Stimulated activated effector memory CD8-positive, alpha-beta T cell treated with anti-CD3 and anti-CD28 coated beads, Interleukin-12 subunit alpha, Interleukin-12 subunit beta, amount 100 ng/mL, for 72 hours (primary cell): ENCODE measurements around the gene RNF126.

Source experiments
- ATAC-seq: fragments of 150-1000 bp; cut with Tn5 transposase; 2 replicates; pipeline ENCODE4 v1.10.0; 2021
- DNase-seq, 2 donors: peaks; one replicate each; pipeline ENCODE4 v3.0.0; 2021 to 2022; ENCODE audit warnings: low spot score in 2 of 2
- H3K27ac Mint-ChIP-seq: one replicate; pipeline ENCODE4 v1.8.0; 2022; ENCODE audit warnings: mild to moderate bottlenecking, mixed read lengths
- H3K36me3 Mint-ChIP-seq: one replicate; pipeline ENCODE4 v1.8.0; 2022; ENCODE audit warnings: mild to moderate bottlenecking, mixed read lengths
- H3K4me1 Mint-ChIP-seq: one replicate; pipeline ENCODE4 v1.8.0; 2022; ENCODE audit warnings: mixed read lengths
- H3K4me3 Mint-ChIP-seq: one replicate; pipeline ENCODE4 v1.8.0; 2022; ENCODE audit warnings: mild to moderate bottlenecking, mixed read lengths
- H3K9me3 Mint-ChIP-seq: one replicate; pipeline ENCODE4 v1.8.0; 2022; ENCODE audit warnings: mixed read lengths

Gene RNF126

DNA sequence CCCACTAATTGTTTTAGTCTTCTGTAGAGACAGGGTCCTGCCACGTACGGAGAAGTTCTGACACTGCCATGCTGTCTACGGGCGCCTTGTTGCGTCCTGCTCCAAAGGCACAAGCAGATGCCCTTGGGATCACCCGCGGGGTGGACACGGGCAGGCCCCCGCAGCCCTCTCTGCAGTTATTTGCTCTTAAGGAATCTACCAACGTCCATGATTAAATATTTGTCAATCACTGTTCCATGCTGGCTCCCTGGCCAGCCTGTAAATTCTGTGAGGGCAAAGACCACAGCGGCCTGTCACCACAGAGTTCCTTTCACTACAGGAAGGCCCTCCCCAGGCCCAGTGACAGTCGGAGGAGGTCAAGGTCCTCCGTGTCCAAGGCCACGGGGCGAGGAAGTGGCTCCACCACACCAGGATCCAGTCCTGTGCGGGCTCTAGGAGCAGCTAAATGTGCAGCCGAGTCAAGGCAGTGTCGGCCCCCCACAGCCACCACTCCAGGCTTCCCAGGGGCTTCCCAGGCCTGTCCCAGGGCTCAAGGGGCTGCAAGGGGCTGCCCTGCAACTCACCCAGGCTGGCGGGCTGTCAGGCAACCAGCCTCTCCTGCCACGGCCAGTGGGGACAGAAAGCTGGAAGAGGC lies 2.1 kb downstream of the RNF126 start:
- ATAC-seq (no peak), DNase-seq (no peak)
- Mint-ChIP-seq H3K36me3 (peaks cover 63% of the 10 kb centered on the region), H3K9me3 (no peaks in the 10 kb centered on the region), H3K4me1 (peaks cover 76% of the 10 kb centered on the region), H3K27ac (peak overlapping the region; percentile 95), H3K4me3 (peak overlapping the region; percentile 98)

DNA sequence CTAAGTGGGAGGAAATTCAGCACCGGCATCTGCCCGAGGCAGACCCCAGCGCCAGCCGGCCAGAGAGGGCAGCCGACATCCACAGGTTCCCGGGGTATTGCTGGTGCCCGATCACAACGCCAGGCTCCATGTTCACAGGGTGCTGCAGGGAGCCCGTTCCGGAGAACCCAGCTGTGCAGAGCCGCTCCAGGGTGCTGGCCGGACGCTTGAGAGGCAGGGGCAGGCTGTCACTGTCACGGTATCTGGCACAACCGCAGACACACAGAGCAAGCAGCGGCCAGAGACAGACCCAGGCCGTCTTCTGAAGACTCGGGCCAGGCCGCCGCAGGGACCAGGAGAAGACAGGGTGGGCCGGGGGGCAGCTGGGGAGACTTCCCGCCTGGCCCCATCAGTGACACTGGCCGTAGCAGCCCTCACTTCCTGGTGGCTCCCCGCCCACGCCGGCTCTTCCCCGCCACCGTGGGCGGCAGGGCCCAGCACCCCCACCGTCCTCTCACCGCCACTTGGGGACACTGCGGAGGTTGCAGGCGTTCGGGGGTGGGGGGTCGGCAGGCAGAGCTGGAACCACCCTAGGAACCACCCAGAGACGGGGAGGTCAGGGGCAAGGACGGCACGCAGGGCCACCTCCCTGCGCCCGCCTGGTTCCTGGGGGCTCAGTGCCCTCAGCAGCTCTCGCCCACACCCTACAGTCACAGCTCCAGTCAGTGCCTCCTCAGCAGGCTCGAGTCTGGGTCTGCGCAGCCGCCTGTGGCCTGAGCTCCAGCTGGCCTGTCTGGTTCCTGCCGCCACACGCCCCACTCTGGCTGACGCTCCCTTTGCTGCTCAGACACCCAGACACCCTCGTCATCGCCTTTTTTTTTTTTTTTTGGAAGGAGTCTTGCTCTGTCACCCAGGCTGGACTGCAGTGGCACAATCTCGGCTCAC lies 3.8 kb downstream of the RNF126 start:
- H3K27ac Mint-ChIP-seq, result peak overlapping the region; percentile 95
- no peaks in the 10 kb centered on the region for H3K9me3 Mint-ChIP-seq
- peaks cover 82% of the 10 kb centered on the region for H3K4me1 Mint-ChIP-seq
- peak in 1 of 2 donors; percentile 32 for DNase-seq
- ATAC-seq, result peak; percentile 73
- peaks cover 81% of the 10 kb centered on the region for H3K36me3 Mint-ChIP-seq
- peak overlapping the region; percentile 98 for H3K4me3 Mint-ChIP-seq

- no peak for ATAC-seq
- no peak for DNase-seq
- H3K9me3 Mint-ChIP-seq, result no peaks in the 10 kb centered on the region
- peaks cover 74% of the 10 kb centered on the region for H3K4me1 Mint-ChIP-seq
- peaks cover 84% of the 10 kb centered on the region for H3K36me3 Mint-ChIP-seq
- peak overlapping the region; percentile 98 for H3K4me3 Mint-ChIP-seq
- peak overlapping the region; percentile 95 for H3K27ac Mint-ChIP-seq
These were observed 4.8 kb downstream of the RNF126 start for GRCh38 chr19:658059-658839.

- no peak overlapping the region for H3K27ac Mint-ChIP-seq
- H3K4me3 Mint-ChIP-seq, result peak overlapping the region; percentile 98
- DNase-seq, result no peak
- no peaks in the 10 kb centered on the region for H3K9me3 Mint-ChIP-seq
- peaks cover 91% of the 10 kb centered on the region for H3K36me3 Mint-ChIP-seq
- no peak for ATAC-seq
- peaks cover 73% of the 10 kb centered on the region for H3K4me1 Mint-ChIP-seq
These were observed 5.4 kb downstream of the RNF126 start for GRCh38 chr19:657611-658010.

GRCh38 chr19:656751-657559 lies 6.1 kb downstream of the RNF126 start:
- H3K4me1 Mint-ChIP-seq, result peaks cover 72% of the 10 kb centered on the region
- peaks cover 95% of the 10 kb centered on the region for H3K36me3 Mint-ChIP-seq
- peak overlapping the region; percentile 98 for H3K4me3 Mint-ChIP-seq
- ATAC-seq (no peak), DNase-seq (no peak)
- no peaks in the 10 kb centered on the region for H3K9me3 Mint-ChIP-seq
- H3K27ac Mint-ChIP-seq, result peak overlapping the region; percentile 89

DNA sequence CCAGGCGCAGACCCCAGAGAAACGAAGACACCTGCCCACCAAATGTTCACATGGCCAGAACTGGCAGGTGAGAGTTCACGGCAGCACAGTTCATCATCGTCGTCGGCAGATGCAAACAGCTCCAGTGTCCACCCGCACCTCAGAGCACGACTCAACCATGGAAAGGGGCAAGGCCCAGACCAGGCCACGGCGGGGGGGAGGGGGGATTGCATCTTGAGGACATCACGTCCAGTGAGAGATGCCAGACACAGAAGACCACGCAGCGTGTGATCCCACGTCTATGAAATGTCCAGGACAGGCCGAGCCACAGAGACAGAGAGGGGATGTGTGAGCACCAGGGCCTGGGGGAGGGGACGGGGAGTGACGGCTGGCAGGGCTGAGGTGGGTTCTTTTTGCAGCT lies 7.3 kb downstream of the RNF126 start:
- DNase-seq (no peak), ATAC-seq (no peak)
- Mint-ChIP-seq H3K4me3 (peak overlapping the region; percentile 38), H3K27ac (peak overlapping the region; percentile 89), H3K36me3 (peaks cover 96% of the 10 kb centered on the region), H3K4me1 (peaks cover 59% of the 10 kb centered on the region), H3K9me3 (no peaks in the 10 kb centered on the region)

- no peak overlapping the region for H3K27ac Mint-ChIP-seq
These were observed 9.6 kb downstream of the RNF126 start for GRCh38 chr19:653425-653824.

DNA sequence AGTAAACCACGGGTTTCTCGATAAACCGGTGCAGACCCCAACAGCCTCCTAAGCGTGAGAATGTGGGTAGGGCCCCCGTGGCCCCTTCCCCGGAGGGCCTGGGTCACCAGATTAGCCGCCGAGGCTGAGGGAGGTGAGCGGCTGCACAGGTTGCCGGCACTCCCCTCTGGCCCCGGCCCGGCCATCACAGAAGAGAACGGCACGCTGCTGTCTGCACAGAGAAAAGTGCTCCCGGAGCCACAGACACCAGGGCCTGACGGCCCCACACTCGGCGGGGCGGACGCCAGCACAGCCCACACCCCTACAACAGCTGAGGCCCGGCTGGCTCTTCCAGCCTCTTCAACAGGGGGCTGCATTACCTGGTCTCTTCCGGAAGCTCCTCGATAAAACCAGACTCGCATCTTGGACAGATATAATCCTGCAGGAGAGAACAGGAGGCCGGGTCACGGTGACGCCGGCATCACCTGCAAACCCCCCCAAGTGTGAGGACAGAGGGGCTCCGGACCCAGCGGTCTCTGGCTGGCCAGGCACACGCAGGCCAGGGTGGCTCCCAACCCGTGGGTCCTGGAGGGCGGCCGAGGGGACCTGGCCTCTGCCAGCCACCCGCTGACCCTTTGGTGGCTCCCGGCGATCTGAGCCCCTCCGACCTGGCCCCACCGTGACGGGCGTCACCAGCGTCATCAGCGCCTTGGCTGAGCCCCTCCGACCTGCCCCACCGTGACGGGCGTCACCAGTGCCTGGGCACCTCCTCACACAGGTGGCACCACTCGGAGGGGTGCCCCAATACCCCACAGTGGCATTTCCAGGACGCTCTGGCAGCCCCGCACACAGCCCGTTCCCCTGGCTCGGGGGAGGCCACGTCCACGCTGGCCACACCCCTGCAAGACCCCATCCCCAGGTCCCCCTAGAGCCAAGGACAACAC lies 10.3 kb downstream of the RNF126 start:
- H3K4me1 Mint-ChIP-seq, result peaks cover 33% of the 10 kb centered on the region
- H3K36me3 Mint-ChIP-seq, result peaks cover 99% of the 10 kb centered on the region
- no peaks in the 10 kb centered on the region for H3K9me3 Mint-ChIP-seq
- ATAC-seq (no peak), DNase-seq (no peak)
- H3K27ac Mint-ChIP-seq, result no peak overlapping the region
- no peak overlapping the region for H3K4me3 Mint-ChIP-seq

More at GRCh38 chr19:653425-653824, 9.6 kb downstream of the RNF126 start:
- Mint-ChIP-seq H3K9me3 (no peaks in the 10 kb centered on the region), H3K4me1 (peaks cover 36% of the 10 kb centered on the region), H3K36me3 (peaks cover 98% of the 10 kb centered on the region), H3K4me3 (no peak overlapping the region)
- DNase-seq (no peak), ATAC-seq (no peak)

DNA sequence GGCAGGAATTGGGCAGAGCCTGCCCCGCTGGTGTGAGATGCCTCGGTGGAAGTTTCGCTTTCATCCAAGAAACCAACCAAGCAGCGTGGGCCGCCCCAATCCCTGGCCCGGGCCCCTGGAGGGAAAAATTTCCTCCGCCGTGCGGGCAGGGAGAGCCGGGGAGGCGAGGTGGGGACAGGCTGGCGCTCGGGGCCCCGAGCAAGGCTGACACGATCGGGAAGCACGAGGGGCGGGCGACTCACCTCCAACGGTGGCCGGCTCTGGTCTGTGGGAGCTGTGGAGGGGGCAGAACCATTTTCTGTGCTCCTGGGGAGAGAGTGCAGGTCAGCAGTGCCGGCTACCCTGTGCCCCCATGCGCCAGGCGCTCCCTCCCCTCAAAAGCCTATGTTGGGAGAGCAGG lies 11.0 kb downstream of the RNF126 start:
- peaks cover 25% of the 10 kb centered on the region for H3K4me1 Mint-ChIP-seq
- H3K4me3 Mint-ChIP-seq, result no peak overlapping the region
- H3K27ac Mint-ChIP-seq, result no peak overlapping the region
- DNase-seq, result no peak
- peaks cover 99% of the 10 kb centered on the region for H3K36me3 Mint-ChIP-seq
- H3K9me3 Mint-ChIP-seq, result no peaks in the 10 kb centered on the region
- no peak for ATAC-seq

DNA sequence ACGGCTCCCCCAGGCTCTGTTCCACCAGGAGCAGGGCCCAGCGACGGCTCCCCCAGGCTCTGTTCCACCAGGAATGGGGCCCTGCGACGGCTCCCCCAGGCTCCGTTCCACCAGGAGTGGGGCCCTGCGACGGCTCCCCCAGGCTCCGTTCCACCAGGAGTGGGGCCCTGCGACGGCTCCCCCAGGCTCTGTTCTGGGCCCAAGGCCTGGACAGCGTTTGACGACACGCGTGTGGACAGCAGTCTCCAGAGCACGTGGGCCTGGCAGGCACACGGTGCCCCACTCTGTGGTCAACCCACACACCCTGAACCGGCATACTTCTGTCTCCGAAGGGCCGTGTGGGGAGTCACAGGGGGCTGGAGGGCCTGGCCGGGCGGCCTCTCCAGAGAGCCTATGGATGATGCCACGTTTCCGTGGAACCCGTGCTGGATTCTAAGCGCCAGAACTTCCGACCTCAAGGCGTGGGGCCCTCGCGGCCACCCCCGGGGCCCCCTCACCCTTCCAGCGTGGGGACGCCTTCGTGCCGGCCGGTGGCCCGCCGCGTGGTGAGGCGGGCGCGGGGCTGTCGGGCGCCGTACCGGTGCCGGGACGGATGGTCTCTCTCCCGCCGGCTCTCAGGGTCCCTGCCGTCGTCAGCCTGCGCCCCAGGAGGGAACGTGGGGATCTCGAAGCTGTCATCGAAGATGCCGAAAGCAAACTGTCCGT lies 11.7 kb downstream of the RNF126 start:
- H3K4me3 Mint-ChIP-seq, result no peak overlapping the region
- H3K9me3 Mint-ChIP-seq, result no peaks in the 10 kb centered on the region
- no peak overlapping the region for H3K27ac Mint-ChIP-seq
- peaks cover 99% of the 10 kb centered on the region for H3K36me3 Mint-ChIP-seq
- DNase-seq (no peak), ATAC-seq (no peak)
- H3K4me1 Mint-ChIP-seq, result peaks cover 18% of the 10 kb centered on the region

DNA sequence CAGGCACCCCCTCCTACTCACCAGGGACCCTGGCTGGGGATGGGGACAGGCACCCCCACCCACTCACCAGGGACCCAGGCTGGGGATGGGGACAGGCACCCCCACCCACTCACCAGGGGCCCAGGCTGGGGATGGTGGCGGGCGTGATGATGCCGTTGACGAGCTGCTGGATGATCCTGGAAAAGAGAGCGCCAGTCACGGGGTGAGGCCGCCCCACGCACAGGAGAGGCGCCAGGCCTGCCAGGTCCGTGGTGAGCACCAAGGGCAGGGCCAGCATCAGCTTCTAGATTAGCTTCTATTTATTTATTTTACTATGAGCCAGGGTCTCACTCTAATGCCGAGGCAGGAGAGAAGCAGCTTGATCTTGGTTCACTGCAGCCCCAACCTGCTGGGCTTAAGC lies 12.9 kb downstream of the RNF126 start:
- DNase-seq, result no peak
- H3K27ac Mint-ChIP-seq, result no peak overlapping the region
- H3K4me3 Mint-ChIP-seq, result no peak overlapping the region
- no peak for ATAC-seq
- H3K4me1 Mint-ChIP-seq, result peaks cover 7% of the 10 kb centered on the region
- peaks cover 99% of the 10 kb centered on the region for H3K36me3 Mint-ChIP-seq
- H3K9me3 Mint-ChIP-seq, result no peaks in the 10 kb centered on the region

DNA sequence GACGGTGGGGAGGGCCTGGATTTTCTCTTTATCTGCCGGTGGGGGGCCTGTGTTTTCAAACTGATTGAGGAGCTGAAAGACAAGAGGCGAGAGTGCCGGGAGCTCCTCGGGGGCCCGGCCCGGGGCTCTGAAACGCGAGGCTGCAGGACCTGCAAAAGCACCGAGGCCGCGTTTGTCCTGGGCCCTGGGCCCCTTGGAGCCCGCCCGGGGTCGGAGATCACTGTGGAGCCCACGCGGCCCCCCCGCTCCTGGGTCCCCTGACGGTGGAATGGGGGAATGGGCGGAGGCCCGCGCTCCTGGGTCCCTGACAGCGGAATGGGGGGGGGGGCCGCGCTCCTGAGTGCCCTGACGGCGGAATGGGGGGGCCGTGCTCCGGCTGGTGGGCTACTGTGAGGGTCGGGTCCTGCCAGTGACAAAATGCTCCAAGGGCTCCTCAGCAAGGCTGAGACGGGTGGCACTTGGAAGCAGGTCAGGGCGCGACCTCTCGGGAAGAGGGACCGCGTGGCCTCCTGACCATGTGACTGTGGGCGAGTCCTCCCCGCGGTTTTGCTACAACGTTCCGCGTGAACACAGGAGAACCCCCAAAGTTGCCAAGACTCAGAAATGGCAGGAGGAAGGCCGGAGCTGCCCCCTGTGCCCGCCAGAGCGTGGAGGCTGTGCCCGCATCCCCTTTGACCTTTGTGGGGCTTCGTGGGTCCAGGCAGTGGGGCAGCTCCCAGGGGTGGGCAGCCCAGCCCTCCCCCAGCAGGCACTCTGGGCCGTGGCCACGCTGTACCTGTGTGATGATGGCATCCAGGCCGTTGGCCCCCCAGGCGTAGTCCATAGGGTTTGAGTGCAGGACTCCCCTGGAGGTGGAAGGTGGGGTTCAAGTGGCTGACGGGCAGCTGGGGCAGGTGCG lies 13.9 kb downstream of the RNF126 start:
- Mint-ChIP-seq H3K27ac (no peak overlapping the region), H3K9me3 (no peaks in the 10 kb centered on the region), H3K4me1 (no peaks in the 10 kb centered on the region), H3K4me3 (no peak overlapping the region), H3K36me3 (peaks cover 96% of the 10 kb centered on the region)
- no peak for DNase-seq
- ATAC-seq, result no peak

DNA sequence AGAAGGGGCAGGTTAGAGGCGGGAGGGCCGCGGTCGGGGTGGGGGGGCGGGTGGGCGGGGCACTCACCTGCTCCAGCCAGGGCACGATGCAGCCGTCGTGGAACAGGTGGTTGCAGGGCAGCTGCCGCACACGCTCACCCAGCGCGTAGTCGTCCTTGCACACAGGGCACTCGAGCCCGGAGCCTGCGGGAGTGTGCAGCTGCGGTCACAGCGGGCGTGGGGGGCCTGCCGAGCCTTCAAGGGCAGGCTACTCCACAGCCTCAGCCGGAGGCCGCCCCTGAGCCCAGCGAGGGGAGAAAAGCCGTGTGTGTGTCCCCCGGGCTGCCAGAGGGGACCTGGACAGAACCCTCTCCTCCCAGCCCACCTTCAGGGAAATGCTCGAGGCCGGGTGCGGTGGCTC lies 14.7 kb downstream of the RNF126 start:
- Mint-ChIP-seq H3K4me1 (no peaks in the 10 kb centered on the region), H3K36me3 (peaks cover 91% of the 10 kb centered on the region), H3K4me3 (no peak overlapping the region), H3K9me3 (no peaks in the 10 kb centered on the region), H3K27ac (no peak overlapping the region)
- ATAC-seq, result no peak
- no peak for DNase-seq
